Endothelial cell of umbilical vein (primary cell): Measurements from ENCODE around the gene CACNA2D3.

Source experiments
- CTCF ChIP-seq, 2 donors: IDR thresholded peaks; 1 replicate in 1 of 2; 2 replicates in 1 of 2; pipeline ENCODE4 v1.5.1; 2011; ENCODE audit warnings: low read length in 2 of 2, mild to moderate bottlenecking in 2 of 2, moderate library complexity in 2 of 2, control low read depth in 1 of 2, inconsistent platforms in 1 of 2, low read depth in 1 of 2; ENCODE audit not compliant: insufficient read depth in 1 of 2; ENCODE audit errors: extremely low read depth in 1 of 2
- EZH2 ChIP-seq: IDR thresholded peaks from 2 replicates; pipeline ENCODE4 v1.6.1; 2012; ENCODE audit warnings: borderline replicate concordance, low read depth, mild to moderate bottlenecking, moderate library complexity, low read length, inconsistent platforms; ENCODE audit not compliant: severe bottlenecking
- FOS ChIP-seq: IDR thresholded peaks from 2 replicates; pipeline ENCODE4 v1.6.1; 2011; ENCODE audit warnings: mild to moderate bottlenecking, low read length, moderate library complexity, borderline replicate concordance; ENCODE audit not compliant: insufficient read depth
- JUN ChIP-seq: IDR thresholded peaks from 2 replicates; pipeline ENCODE4 v1.6.1; 2011; ENCODE audit warnings: borderline replicate concordance, low read depth; ENCODE audit not compliant: insufficient read length, insufficient read depth
- MAX ChIP-seq: IDR thresholded peaks from 2 replicates; pipeline ENCODE4 v1.6.1; 2011; ENCODE audit not compliant: insufficient read depth, insufficient read length
- MYC ChIP-seq: IDR thresholded peaks from one replicate; pipeline ENCODE4 v1.6.1; 2011; ENCODE audit warnings: mild to moderate bottlenecking, low read depth, low read length
- POLR2A ChIP-seq: IDR thresholded peaks from 2 replicates; pipeline ENCODE4 v1.6.1; 2012; ENCODE audit warnings: low read depth, mild to moderate bottlenecking, control low read depth, low read length
- POLR2AphosphoS5 ChIP-seq: IDR thresholded peaks from 2 replicates; pipeline ENCODE4 v1.6.1; 2012; ENCODE audit warnings: low read depth, mild to moderate bottlenecking, control low read depth, low read length, moderate library complexity; ENCODE audit not compliant: insufficient read depth

GRCh38 chr3:54960701-54961100, 838.3 kb downstream of the CACNA2D3 start:
- TF ChIP-seq EZH2 (no peak), CTCF (IDR thresholded peaks at IDR 0.05; ENCODE audit: extremely low read depth in 1 of 2, insufficient read depth in 1 of 2, low read depth in 1 of 2, low read length in 2 of 2) (no peak), MAX (no peak), POLR2A (no peak), FOS (no peak), JUN (no peak), POLR2AphosphoS5 (no peak), MYC (no peak)
